Measurements from ENCODE around the gene PARP8.

DNA sequence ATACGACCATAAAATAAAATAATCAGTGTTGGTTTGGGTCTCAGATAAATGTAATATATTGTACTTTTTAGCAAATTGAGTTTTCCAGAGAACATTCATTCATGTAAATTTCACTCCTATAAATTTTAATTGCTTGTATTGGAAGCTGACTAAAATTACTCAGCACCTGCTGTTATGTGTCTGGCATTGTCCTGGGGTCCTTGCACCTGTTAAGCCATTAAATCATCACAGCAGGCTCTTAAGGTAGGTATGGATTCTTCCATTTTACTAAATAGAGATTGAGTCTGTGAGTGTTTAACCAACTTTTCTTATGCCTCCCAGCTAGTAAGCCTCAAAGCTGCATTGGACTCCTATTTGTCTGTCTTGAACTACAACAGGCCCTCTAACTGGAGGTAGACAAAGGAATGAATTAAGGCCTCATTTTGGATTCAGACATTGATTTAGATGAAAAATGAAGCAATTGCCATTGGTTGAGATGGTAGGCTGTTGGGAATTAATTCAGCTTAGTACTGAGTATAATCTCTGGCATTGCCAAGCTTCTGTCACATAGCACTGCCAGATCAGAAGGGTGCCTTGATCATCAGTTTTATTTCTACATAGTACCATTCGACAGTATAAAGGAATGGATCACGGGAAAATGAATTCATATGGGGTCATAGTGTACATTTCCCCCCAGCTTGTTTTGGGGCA is 78.9 kb downstream of the PARP8 start:
- TF ChIP-seq, protein P1, sequence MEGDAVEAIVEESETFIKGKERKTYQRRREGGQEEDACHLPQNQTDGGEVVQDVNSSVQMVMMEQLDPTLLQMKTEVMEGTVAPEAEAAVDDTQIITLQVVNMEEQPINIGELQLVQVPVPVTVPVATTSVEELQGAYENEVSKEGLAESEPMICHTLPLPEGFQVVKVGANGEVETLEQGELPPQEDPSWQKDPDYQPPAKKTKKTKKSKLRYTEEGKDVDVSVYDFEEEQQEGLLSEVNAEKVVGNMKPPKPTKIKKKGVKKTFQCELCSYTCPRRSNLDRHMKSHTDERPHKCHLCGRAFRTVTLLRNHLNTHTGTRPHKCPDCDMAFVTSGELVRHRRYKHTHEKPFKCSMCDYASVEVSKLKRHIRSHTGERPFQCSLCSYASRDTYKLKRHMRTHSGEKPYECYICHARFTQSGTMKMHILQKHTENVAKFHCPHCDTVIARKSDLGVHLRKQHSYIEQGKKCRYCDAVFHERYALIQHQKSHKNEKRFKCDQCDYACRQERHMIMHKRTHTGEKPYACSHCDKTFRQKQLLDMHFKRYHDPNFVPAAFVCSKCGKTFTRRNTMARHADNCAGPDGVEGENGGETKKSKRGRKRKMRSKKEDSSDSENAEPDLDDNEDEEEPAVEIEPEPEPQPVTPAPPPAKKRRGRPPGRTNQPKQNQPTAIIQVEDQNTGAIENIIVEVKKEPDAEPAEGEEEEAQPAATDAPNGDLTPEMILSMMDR (conservative IDR thresholded peaks at IDR 0.05; ENCODE audit: low read depth, low read length): no peak
- TF ChIP-seq EZH2 (IDR thresholded peaks at IDR 0.05; ENCODE audit: low read length, unreplicated experiment): no peak

Measured in PC-3 (cell line).